Activated CD8-positive, alpha-beta memory T cell treated with anti-CD3 and anti-CD28 coated beads, Interleukin-2, amount 10 ng/mL, durations not matched to agents 7 days and 5 days (primary cell): ENCODE results near the gene LINGO4. TPM values are rescaled to one million over a fixed set of nuclear protein-coding genes. Genes with fewer than 3 reads are reported as not detected.

Source experiments
- ATAC-seq: fragments of 150-1000 bp; cut with Tn5 transposase; one replicate; pipeline ENCODE4 v1.10.0; 2021; ENCODE audit warnings: moderate library complexity
- CTCF ChIA-PET: fragments of 350-600 bp; sonication (Branson Sonifier 250); formaldehyde crosslinking; loops from one replicate; lab custom pipeline; 2021; ENCODE audit warnings: antibody characterized with exemption; lab: Charles Lee
- DNase-seq: peaks from one replicate; pipeline ENCODE4 v3.0.0-alpha.2; 2020
- H3K27ac Mint-ChIP-seq: one replicate; pipeline ENCODE4 v1.8.0; 2021; ENCODE audit warnings: mild to moderate bottlenecking, mixed read lengths
- H3K27me3 Mint-ChIP-seq: one replicate; pipeline ENCODE4 v1.8.0; 2021; ENCODE audit warnings: mixed read lengths
- H3K36me3 Mint-ChIP-seq: one replicate; pipeline ENCODE4 v1.8.0; 2021; ENCODE audit warnings: mild to moderate bottlenecking, mixed read lengths
- H3K4me1 Mint-ChIP-seq: one replicate; pipeline ENCODE4 v1.8.0; 2021; ENCODE audit warnings: mixed read lengths
- H3K4me3 Mint-ChIP-seq: one replicate; pipeline ENCODE4 v1.8.0; 2021; ENCODE audit warnings: mild to moderate bottlenecking, moderate library complexity, mixed read lengths
- H3K9me3 Mint-ChIP-seq: one replicate; pipeline ENCODE4 v1.8.0; 2022; ENCODE audit warnings: low read depth, mixed read lengths
- total RNA-seq, 2 experiments: library from RNA; stranded (reverse); gene quantifications; one replicate each; pipeline ENCODE4 v1.2.3, GENCODE V29; 2021

Gene LINGO4
- total RNA-seq, 2 experiments from 2014 or later: 0.07 to 0.15 TPM

DNA sequence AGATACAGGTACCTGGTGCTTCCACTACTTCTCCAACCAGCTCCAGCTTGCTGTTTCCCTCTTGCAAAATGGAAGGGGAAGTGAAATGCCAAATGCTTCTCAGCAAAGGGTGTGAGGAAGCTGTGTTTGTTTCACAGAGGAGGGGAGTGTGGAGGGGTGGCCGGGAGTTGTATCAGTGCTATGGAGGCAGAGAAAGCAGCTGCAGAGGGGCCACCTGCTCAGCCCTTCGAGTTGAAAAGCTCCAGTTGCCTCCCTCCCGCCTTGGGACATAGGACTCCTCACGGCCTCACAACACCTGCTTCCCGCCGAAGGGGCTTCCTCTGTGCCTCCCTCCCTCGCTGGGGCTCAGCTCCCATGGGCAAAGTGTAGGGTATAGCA lies 12.1 kb upstream of the LINGO4 start:
- no peak overlapping the region for H3K4me3 Mint-ChIP-seq
- ATAC-seq (no peak), DNase-seq (no peak)
- CTCF ChIA-PET: interaction anchor here (0.9 to 3.9 kb wide), 3 partner anchors 15 to 61 kb away, joined by 3 to 20 read pairs (median 5); no protein-coding TSS in a partner anchor
- H3K27me3 Mint-ChIP-seq: no peaks in the 10 kb centered on the region
- H3K9me3 Mint-ChIP-seq: no peaks in the 10 kb centered on the region
- H3K27ac Mint-ChIP-seq: no peak overlapping the region
- H3K4me1 Mint-ChIP-seq: peaks cover 60% of the 10 kb centered on the region
- no peaks in the 10 kb centered on the region for H3K36me3 Mint-ChIP-seq

DNA sequence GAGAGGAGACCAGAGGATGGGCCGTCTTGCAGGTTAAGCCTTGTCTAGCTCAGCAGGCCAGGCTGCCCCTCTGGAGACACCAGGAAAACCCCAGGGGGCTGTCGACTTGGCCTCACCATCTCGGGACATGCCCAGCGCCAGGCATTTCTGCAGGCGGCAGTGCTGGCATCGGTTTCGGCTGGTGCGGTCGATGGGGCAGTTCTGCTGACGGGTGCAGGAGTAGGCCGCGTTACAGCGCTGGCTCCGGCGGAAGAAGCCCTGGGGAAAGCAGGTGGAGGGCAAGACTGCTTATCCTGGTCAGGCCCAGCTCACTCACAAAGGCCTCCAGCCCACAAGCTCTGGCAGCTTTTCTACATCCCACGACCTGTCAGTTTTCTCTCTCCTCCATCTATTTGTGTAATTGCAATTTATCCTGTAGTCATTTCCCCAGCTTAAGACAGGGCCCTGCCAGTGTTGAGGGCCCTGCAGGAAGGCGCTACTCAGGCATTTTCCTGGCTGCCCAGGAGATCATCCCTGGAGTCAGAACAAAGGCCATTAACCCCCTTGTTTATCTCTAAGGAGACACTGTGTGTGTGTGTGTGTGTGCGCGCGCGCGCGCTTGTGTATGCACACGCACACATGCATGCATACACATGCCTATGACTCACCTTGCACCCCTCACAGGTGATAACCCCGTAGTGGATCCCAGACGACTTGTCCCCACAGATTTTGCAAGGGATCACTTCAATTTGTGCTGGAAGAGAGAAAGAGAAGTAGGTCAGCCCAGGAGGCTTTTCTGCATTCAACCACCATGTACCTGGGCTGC lies 11.5 kb upstream of the LINGO4 start:
- H3K4me3 Mint-ChIP-seq: no peak overlapping the region
- ATAC-seq: no peak
- peak overlapping the region; percentile 50 for H3K27ac Mint-ChIP-seq
- H3K36me3 Mint-ChIP-seq: no peaks in the 10 kb centered on the region
- DNase-seq: no peak
- H3K9me3 Mint-ChIP-seq: no peaks in the 10 kb centered on the region
- no peaks in the 10 kb centered on the region for H3K27me3 Mint-ChIP-seq
- CTCF ChIA-PET: interaction anchor here (2.2 to 3.9 kb wide), 2 partner anchors 14 to 19 kb away, joined by 5 to 20 read pairs; no protein-coding TSS in a partner anchor
- H3K4me1 Mint-ChIP-seq: peaks cover 56% of the 10 kb centered on the region

DNA sequence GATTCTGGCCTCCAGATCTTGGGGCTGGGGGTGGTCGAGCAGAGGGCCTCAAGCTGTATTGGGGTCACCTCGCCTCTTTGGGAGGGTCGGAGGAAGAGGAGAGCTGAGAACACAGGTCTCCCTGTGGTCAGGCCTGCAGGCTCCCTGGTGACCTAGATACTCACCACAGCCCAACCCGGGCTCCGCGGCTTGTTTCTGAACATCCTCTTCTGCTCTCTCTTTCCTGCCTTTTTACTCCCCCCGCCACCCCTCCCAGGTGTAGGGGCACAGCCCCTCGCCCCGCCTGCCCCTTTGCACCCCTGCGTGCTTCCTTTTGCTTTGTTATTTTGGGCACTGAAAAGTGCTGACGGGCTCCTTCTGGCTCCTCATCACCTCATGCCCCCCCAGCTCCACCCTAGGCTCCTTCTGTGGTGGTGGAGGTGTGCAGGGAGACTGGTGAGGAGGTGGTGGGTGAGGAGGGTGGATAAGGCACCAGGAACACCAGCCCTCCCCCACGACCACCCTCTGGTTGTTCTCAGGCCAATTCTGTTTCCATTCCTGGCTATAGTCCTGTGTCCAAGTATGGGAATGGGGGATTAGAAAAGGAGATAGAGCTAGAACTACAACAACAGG lies 10.6 kb upstream of the LINGO4 start:
- peaks cover 47% of the 10 kb centered on the region for H3K4me1 Mint-ChIP-seq
- no peaks in the 10 kb centered on the region for H3K9me3 Mint-ChIP-seq
- H3K27me3 Mint-ChIP-seq: no peaks in the 10 kb centered on the region
- H3K4me3 Mint-ChIP-seq: no peak overlapping the region
- H3K36me3 Mint-ChIP-seq: no peaks in the 10 kb centered on the region
- DNase-seq (peak; percentile 78), ATAC-seq (peak; percentile 76)
- peak overlapping the region; percentile 73 for H3K27ac Mint-ChIP-seq
- CTCF ChIA-PET: interaction anchor here (0.9 to 3.9 kb wide), 3 partner anchors 13 to 20 kb away, joined by 4 to 20 read pairs (median 5); no protein-coding TSS in a partner anchor

DNA sequence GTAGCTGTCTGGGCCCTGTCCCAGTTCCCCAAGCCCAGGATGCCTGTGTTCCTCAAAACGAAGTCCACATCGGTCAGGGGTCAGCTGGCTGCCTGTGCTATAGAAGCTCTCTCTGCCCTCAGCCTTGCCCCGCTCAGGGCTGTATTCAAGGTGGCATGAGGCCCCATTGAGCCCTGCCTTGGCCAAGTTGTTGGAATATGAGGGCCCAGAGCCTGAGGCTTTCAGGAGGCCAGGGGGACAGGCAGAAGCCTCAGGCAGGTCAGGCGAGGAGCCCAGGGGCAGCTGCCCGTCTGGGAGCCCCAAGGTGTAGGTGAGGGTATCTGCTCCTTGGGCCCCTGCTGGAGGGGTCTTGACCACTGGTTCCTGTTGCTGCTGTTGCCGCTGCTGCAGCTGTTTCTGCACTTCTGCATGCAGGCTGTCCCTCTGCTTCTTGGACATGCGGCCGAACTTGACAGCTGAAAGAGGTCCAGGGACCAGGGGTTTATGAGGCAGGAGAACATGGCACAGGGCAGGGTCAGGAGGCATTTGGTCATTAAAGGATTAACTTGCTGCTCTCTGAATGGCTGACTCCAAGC lies 9.8 kb upstream of the LINGO4 start:
- Mint-ChIP-seq H3K27me3 (no peaks in the 10 kb centered on the region), H3K36me3 (no peaks in the 10 kb centered on the region), H3K4me3 (no peak overlapping the region), H3K4me1 (peaks cover 39% of the 10 kb centered on the region), H3K9me3 (no peaks in the 10 kb centered on the region), H3K27ac (peak overlapping the region; percentile 73)
- CTCF ChIA-PET: interaction anchor here (0.9 to 3.9 kb wide), 3 partner anchors 15 to 26 kb away, joined by 3 to 20 read pairs (median 4); no protein-coding TSS in a partner anchor
- DNase-seq: no peak
- ATAC-seq: no peak

DNA sequence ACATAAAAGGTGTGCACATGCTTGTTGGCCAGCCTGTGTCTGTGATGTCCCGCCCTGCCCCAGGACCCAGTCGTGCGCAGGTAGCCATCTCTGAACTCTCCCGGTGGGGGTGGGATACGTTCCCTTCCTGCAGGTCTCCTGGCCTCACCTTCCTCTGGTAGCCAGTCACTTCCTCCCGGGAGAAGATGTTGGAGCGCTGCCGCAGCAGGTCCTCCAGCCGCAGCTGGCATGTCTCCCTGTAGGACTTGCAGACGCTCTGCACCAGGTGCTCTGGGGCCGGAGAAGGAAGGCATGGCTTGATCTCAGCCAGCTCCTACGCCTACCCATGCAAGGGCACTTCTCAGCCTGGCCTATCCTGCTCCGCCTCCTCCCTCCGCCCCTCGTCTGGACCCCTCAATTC lies 9.2 kb upstream of the LINGO4 start:
- H3K27me3 Mint-ChIP-seq: no peaks in the 10 kb centered on the region
- H3K4me1 Mint-ChIP-seq: peaks cover 33% of the 10 kb centered on the region
- no peak overlapping the region for H3K27ac Mint-ChIP-seq
- no peak for ATAC-seq
- CTCF ChIA-PET: interaction anchor here (0.9 to 3.9 kb wide), 3 partner anchors 16 to 25 kb away, joined by 3 to 20 read pairs (median 4); no protein-coding TSS in a partner anchor
- H3K4me3 Mint-ChIP-seq: no peak overlapping the region
- DNase-seq: no peak
- H3K9me3 Mint-ChIP-seq: no peaks in the 10 kb centered on the region
- H3K36me3 Mint-ChIP-seq: no peaks in the 10 kb centered on the region

DNA sequence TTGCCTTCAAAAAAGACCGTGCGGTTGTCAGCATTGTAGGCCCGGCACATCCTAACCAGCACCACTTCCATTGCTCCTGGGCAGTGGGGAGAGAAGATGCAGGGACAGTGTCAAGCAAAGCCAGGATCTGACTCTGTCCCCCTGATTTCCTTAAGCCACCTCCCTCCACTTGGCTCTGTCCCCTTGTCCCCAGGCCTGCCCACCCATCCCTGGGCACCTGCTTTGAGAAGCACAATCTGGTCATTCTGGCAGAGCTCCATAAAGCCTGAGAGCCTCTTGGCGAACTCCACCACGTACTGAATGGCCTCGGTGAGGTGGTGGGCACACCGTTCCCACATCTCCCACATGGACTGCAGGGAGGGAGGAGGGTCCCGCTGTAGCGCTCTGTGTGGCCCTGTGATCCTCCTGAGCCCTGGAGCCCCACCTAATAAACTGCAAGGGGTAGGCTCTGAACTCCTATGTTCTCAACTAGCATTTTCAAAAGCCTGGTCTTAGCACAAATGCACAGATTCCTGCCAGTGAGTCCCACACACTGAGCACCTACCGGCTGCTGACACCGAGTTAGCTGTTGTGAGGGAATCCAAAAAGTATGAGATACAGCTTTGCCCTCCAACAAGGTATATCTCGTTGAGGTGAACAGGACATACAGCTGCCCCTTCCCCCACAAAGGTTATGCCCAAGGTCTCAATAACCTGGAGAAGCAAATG lies 8.2 kb upstream of the LINGO4 start:
- Mint-ChIP-seq H3K4me3 (no peak overlapping the region), H3K4me1 (peaks cover 33% of the 10 kb centered on the region), H3K27me3 (no peaks in the 10 kb centered on the region), H3K36me3 (no peaks in the 10 kb centered on the region), H3K27ac (no peak overlapping the region), H3K9me3 (no peaks in the 10 kb centered on the region)
- ATAC-seq (no peak), DNase-seq (no peak)
- CTCF ChIA-PET: no interaction called here

DNA sequence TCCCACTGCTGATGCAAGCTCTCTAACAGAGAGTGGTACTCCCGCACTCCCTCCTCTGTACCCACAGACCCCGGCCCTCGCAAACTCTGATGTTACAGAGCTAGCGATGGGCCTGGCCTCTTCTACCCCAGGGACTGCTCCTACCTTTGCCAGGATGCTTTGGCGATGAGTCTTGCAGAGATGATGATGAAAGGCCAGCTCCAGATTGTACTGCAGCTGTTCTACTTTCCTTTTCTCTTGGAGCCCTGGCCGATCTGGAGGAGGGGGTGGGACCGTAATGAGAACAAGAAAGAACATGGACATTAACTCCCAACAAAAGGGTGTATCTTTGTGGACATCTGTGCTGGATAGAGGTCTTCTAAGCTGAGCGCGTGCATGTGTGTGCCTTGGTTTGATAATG lies 6.0 kb upstream of the LINGO4 start:
- H3K36me3 Mint-ChIP-seq: no peaks in the 10 kb centered on the region
- ATAC-seq (no peak), DNase-seq (no peak)
- no peak overlapping the region for H3K4me3 Mint-ChIP-seq
- no peak overlapping the region for H3K27ac Mint-ChIP-seq
- H3K9me3 Mint-ChIP-seq: no peaks in the 10 kb centered on the region
- peaks cover 25% of the 10 kb centered on the region for H3K4me1 Mint-ChIP-seq
- H3K27me3 Mint-ChIP-seq: peaks cover 5% of the 10 kb centered on the region
- CTCF ChIA-PET: interaction anchor here (1.4 to 1.6 kb wide), 2 partner anchors 9 to 25 kb away, joined by 4 read pairs; no protein-coding TSS in a partner anchor

DNA sequence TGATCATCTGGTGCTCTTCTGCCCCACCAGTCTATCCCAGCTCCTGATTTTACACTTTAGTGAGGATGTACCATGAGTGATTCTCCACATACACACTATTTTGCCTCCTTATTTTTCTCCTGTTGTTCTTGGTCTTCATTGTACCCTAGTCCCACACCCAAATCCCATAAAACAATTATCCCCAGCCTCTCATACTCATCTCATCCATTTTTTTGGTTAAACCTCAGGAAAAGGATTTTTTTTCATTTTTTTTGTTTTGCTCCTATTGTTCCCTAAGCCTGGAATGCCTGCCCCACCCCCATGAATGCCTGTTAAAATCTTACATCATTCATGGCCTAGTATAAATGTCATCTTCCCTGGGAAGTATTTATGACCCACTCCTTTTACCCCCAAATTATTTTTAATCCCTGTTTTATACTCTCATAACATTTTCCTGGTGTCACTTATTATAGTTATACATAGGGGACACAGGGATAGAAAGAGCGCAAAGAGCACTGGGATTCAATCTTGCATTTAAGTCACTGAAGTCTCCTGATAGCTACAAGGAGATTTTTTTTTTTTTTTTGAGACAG lies 4.9 kb upstream of the LINGO4 start:
- peaks cover 6% of the 10 kb centered on the region for H3K27me3 Mint-ChIP-seq
- H3K36me3 Mint-ChIP-seq: no peaks in the 10 kb centered on the region
- CTCF ChIA-PET: interaction anchor here (0.7 kb wide), 1 partner anchor 8 kb away, joined by 4 read pairs; no protein-coding TSS in a partner anchor
- ATAC-seq: no peak
- peaks cover 14% of the 10 kb centered on the region for H3K4me1 Mint-ChIP-seq
- no peak overlapping the region for H3K27ac Mint-ChIP-seq
- DNase-seq: no peak
- no peaks in the 10 kb centered on the region for H3K9me3 Mint-ChIP-seq
- H3K4me3 Mint-ChIP-seq: no peak overlapping the region

DNA sequence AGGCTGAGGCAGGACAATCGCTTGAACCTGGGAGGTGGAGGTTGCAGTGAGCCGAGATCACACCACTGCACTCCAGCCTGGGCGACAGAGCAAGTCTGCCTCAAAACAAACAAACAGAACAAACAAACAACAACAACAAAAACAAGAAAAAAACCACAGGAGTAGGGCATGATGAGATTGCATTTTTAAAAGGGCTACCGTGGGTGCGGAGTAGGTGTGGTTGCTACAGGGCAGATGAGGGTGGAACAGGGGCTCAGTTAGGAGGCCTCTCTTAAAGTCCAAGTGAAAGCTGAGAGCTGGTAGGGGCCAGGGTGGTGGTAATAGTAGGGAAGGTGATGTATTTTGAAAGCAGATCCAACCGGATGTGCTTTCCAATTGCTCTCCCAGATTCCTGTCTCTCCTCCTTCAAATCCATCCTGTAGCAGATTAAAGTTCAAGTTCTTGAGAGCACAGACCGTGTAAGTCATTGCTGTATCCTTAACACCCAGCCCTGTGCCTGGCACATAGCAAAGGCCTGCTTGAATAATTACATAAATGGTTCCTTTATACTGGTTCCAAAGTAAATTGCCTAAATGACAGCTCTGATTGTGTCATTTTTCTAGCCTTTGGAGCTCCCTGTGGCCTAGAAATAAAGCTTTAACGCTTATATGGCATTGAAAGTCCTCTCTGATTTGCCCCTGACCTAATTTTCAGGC lies 4.2 kb upstream of the LINGO4 start:
- DNase-seq (no peak), ATAC-seq (no peak)
- no peak overlapping the region for H3K4me3 Mint-ChIP-seq
- CTCF ChIA-PET: interaction anchor here (0.8 kb wide), 1 partner anchor 21 kb away, joined by 3 read pairs; no protein-coding TSS in a partner anchor
- peaks cover 11% of the 10 kb centered on the region for H3K4me1 Mint-ChIP-seq
- H3K9me3 Mint-ChIP-seq: no peaks in the 10 kb centered on the region
- no peak overlapping the region for H3K27ac Mint-ChIP-seq
- H3K36me3 Mint-ChIP-seq: no peaks in the 10 kb centered on the region
- peaks cover 6% of the 10 kb centered on the region for H3K27me3 Mint-ChIP-seq

DNA sequence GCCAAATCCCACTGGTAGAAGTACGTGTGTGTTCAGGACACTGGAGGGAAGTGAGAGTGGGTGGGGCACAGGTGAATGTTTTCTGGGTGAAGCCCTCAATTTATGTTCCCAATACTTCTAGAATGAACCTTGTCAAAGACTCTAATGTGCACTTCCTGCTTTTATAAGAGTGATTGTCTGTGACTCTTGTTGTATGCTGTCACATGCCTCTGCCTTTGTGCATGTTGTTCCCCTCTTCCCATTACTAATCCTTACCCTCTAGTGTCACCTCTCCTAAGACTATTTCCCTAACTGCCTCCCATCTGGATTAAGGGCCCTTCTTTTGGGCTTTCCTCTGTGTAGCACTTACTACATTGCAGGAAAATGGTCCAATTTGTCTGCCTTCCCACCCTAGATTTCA lies 2.5 kb upstream of the LINGO4 start:
- Mint-ChIP-seq H3K4me1 (peaks cover 5% of the 10 kb centered on the region), H3K4me3 (no peak overlapping the region), H3K27me3 (peaks cover 6% of the 10 kb centered on the region), H3K27ac (no peak overlapping the region), H3K36me3 (no peaks in the 10 kb centered on the region), H3K9me3 (no peaks in the 10 kb centered on the region)
- DNase-seq (no peak), ATAC-seq (no peak)
- CTCF ChIA-PET: no interaction called here

DNA sequence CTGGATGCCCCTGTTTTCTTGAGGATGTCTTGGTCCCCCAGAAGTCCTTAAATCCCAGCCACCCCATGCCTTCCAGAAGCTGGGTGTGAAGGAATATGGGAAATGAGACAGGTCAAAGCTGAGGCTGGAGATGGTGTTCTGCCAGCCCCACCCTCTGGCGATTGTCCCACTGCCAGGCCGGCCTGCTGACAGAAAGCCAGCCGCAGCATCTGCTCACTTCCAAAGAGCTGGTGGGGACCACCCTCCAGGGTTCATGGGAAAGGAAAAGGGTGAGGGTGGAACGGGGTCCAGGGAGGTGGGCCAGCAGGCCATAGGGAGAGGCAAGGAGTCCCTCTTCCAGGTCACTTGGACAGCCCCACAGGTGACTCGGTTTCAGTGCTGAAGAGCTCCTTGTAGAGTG lies 1.9 kb upstream of the LINGO4 start:
- Mint-ChIP-seq H3K27ac (no peak overlapping the region), H3K9me3 (no peaks in the 10 kb centered on the region), H3K27me3 (peaks cover 6% of the 10 kb centered on the region), H3K4me1 (no peaks in the 10 kb centered on the region), H3K4me3 (no peak overlapping the region), H3K36me3 (no peaks in the 10 kb centered on the region)
- ATAC-seq: no peak
- no peak for DNase-seq
- CTCF ChIA-PET: no interaction called here

DNA sequence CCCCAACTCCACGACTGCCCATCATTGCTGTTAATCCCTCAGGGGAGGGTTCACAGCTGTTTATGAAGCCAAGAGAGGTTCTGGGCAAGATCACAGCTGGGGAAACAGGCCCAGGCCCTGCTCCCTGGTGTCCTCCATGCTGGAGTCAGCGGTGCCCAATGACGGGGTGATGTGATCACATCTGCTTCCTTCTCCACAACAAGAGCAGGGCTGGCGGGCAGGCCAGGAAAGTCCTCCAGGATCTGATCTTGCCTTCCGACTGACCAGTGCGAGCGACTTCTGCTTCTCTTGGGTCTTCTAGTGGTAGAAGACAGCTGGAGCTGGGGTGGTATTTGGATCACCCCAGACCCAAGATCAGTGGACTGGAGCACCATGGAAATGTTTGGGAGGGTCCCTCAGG lies 951 bp upstream of the LINGO4 start:
- Mint-ChIP-seq H3K27ac (no peak overlapping the region), H3K27me3 (peaks cover 6% of the 10 kb centered on the region), H3K9me3 (no peaks in the 10 kb centered on the region), H3K4me3 (no peak overlapping the region), H3K4me1 (no peaks in the 10 kb centered on the region), H3K36me3 (no peaks in the 10 kb centered on the region)
- CTCF ChIA-PET: no interaction called here
- DNase-seq (no peak), ATAC-seq (no peak)
